Measurements from ENCODE around the gene UHMK1. TPM values are rescaled to one million over a fixed set of nuclear protein-coding genes. Genes with fewer than 3 reads are reported as not detected.
"Not testable (repeated sequence)": the region's sequence is repeated elsewhere in the genome, so short reads cannot be mapped to it uniquely, and the experiment has no call there.

The UHMK1 gene, protein sequence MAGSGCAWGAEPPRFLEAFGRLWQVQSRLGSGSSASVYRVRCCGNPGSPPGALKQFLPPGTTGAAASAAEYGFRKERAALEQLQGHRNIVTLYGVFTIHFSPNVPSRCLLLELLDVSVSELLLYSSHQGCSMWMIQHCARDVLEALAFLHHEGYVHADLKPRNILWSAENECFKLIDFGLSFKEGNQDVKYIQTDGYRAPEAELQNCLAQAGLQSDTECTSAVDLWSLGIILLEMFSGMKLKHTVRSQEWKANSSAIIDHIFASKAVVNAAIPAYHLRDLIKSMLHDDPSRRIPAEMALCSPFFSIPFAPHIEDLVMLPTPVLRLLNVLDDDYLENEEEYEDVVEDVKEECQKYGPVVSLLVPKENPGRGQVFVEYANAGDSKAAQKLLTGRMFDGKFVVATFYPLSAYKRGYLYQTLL
- 10 to 100 TPM; 24.9 to 34.6 (median 28.8) TPM for total RNA-seq
- 10 to 100 TPM; 11.4 to 20.2 (median 16.0) TPM for polyA plus RNA-seq

DNA sequence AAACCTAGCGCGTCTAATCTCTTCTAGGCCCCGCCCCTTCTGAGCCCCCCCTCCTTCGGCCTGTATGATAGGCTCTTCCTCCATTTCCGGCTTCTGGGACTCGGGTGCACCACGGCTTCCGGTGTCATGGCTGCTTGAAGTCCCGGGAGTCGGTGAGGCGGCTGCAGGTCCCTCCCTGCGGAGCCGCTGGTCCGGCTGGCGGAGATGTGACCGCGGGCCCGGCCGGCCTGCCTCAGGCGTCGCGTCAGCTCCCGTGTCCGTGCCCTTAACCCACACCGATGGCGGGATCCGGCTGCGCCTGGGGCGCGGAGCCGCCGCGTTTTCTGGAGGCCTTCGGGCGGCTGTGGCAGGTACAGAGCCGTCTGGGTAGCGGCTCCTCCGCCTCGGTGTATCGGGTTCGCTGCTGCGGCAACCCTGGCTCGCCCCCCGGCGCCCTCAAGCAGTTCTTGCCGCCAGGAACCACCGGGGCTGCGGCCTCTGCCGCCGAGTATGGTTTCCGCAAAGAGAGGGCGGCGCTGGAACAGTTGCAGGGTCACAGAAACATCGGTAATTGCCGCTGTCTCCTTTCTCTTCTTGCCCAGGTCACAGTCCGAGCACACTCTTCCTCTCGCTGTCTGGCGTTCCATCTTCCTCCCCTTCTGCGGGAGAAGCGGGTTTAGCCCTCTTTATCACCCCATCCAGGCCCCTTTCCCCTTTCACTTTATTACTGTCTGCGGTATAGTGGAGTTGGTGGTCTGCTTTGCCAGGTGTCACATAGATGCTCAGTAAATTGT is at the start of gene UHMK1:
TSS of gene UHMK1 (plus strand) at position 96 of the 773 bp plus-strand sequence. CDS start at position 279, 183 bp downstream.
- peak within 1 kb of the TSS; percentile 75 to 98 (median 88) for H3K4me3 ChIP-seq
- 0% methylated on average over 61 of the region's 61 CpGs for WGBS, 2 donors
- no peaks in the 10 kb centered on the region for H3K27me3 ChIP-seq
- H3K27ac ChIP-seq: peak within 1 kb of the TSS; percentile 85 to 90 (median 89)
- H3K9me3 ChIP-seq: no peaks in the 10 kb centered on the region
- H3K4me1 ChIP-seq: peaks cover 0 to 32% (median 26%) of the 10 kb centered on the region in 4 donors
- peak; percentile 62 to 82 (median 76) for TF ChIP-seq POLR2AphosphoS5 (IDR thresholded peaks at IDR 0.05)
- TF ChIP-seq, protein P1, sequence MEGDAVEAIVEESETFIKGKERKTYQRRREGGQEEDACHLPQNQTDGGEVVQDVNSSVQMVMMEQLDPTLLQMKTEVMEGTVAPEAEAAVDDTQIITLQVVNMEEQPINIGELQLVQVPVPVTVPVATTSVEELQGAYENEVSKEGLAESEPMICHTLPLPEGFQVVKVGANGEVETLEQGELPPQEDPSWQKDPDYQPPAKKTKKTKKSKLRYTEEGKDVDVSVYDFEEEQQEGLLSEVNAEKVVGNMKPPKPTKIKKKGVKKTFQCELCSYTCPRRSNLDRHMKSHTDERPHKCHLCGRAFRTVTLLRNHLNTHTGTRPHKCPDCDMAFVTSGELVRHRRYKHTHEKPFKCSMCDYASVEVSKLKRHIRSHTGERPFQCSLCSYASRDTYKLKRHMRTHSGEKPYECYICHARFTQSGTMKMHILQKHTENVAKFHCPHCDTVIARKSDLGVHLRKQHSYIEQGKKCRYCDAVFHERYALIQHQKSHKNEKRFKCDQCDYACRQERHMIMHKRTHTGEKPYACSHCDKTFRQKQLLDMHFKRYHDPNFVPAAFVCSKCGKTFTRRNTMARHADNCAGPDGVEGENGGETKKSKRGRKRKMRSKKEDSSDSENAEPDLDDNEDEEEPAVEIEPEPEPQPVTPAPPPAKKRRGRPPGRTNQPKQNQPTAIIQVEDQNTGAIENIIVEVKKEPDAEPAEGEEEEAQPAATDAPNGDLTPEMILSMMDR (IDR thresholded peaks at IDR 0.05): no peak
- no peak for TF ChIP-seq EP300 (IDR thresholded peaks at IDR 0.05)
- TF ChIP-seq POLR2A (IDR thresholded peaks at IDR 0.05): peak; percentile 25 to 43
- DNase-seq: peak; percentile 96
- intact Hi-C loops (cut with DNase I): loop anchor here (10.0 kb wide), 1 partner anchor 67 kb away; the partner anchor contains the start of gene UAP1
- peaks cover 4 to 30% (median 21%) of the 10 kb centered on the region in 4 donors for H3K36me3 ChIP-seq

DNA sequence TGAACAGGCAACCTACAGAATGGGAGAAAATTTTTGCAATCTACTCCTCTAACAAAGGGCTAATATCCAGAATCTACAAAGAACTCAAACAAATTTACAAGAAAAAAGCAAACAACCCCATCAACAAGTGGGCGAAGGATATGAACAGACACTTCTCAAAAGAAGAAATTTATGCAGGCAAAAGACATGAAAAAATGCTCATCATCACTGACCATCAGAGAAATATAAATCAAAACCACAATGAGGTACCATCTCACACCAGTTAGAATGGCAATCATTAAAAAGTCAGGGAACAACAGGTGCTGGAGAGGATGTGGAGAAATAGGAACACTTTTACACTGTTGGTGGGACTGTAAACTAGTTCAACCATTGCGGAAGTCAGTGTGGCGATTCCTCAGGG is 43.3 kb upstream of the UHMK1 start:
- H3K27me3 ChIP-seq; intact Hi-C loops (cut with DNase I); H3K36me3 ChIP-seq; H3K27ac ChIP-seq; H3K4me1 ChIP-seq; DNase-seq; H3K4me3 ChIP-seq; H3K9me3 ChIP-seq: not testable (repeated sequence)
- 93 to 98% methylated on average over 1 of the region's 3 CpGs for WGBS, 2 donors

DNA sequence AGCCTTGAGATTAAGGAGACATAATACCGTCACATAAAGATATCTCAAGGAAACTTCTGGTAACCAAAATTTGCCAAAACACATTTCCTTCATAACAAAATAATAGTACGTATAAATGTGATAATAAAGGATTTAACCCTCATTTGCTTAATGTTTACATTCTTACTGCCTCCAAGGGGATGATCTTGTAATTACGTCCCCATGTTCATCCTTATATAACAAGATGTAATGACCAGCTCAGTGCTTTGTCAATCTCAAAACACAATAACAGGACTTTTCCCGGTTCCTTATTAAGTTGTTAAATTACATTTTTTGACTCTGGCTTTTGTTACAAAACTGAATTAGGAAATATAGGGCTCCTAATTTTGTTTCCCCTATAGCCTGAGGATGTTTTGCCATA is 41.3 kb upstream of the UHMK1 start:
- DNase-seq: no peak
- 77 to 91% methylated on average over 4 of the region's 4 CpGs for WGBS, 2 donors
- Histone ChIP-seq H3K27me3 (no peaks in the 10 kb centered on the region), H3K27ac (no peak overlapping the region), H3K4me1 (no peaks in the 10 kb centered on the region), H3K36me3 (no peaks in the 10 kb centered on the region), H3K9me3 (no peaks in the 10 kb centered on the region), H3K4me3 (no peak overlapping the region)
- TF ChIP-seq, protein P1 (IDR thresholded peaks at IDR 0.05): no peak
- TF ChIP-seq EP300 (IDR thresholded peaks at IDR 0.05) (no peak), POLR2AphosphoS5 (IDR thresholded peaks at IDR 0.05) (no peak)
- intact Hi-C loops (cut with DNase I): no loop called here

DNA sequence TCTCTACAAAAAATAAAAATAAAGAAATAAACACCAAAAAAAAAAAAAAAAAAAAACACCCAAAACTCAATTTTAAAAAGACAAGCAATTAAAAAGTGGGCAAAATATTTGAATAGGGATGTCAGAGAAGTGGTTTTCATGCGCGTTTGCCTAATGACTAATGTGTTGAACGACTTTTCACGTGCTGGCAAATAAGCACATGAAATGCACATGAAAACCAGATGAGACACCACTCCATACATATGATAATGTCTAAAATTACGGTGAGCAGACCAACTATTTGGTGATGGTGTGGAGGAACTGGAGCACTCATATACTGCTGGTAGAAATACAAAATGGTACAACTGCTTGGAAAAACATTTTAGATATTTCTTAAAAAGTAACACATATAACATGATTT is 39.4 kb upstream of the UHMK1 start:
- DNase-seq: no peak
- Histone ChIP-seq H3K4me1 (no peaks in the 10 kb centered on the region), H3K4me3 (no peak overlapping the region), H3K9me3 (no peaks in the 10 kb centered on the region), H3K27me3 (no peaks in the 10 kb centered on the region), H3K27ac (no peak overlapping the region), H3K36me3 (no peaks in the 10 kb centered on the region)
- intact Hi-C loops (cut with DNase I): no loop called here
- TF ChIP-seq POLR2A (IDR thresholded peaks at IDR 0.05): no peak
- no peak for TF ChIP-seq POLR2AphosphoS5 (IDR thresholded peaks at IDR 0.05)
- TF ChIP-seq EP300 (IDR thresholded peaks at IDR 0.05): no peak
- TF ChIP-seq, protein P1 (IDR thresholded peaks at IDR 0.05): no peak
- 92% methylated on average over 5 of the region's 5 CpGs for WGBS, 2 donors

DNA sequence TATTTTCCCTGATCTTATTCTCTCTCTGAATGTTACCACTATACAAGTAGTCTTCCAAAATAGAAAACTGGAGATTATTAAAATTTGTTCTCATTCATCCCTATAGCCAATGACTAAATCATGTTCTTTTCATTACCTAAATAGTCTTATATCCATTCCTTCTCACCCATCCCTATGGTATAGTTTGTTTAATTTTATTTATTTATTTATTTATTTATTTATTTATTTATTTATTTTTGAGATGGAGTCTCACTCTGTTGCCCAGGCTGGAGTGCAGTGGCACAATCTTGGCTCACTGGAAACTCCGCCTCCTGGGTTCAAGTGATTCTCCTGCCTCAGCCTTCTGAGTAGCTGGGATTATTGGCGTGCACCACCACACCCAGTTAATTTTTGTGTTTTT is 35.2 kb upstream of the UHMK1 start:
- DNase-seq; H3K27ac ChIP-seq; H3K36me3 ChIP-seq; H3K27me3 ChIP-seq; H3K4me1 ChIP-seq; H3K4me3 ChIP-seq; H3K9me3 ChIP-seq; intact Hi-C loops (cut with DNase I): not testable (repeated sequence)
- WGBS, 2 donors: 89 to 94% methylated on average over 2 of the region's 2 CpGs
